Endothelial cell of umbilical vein (primary cell): Measurements from ENCODE around the gene PCID2. TPM values are rescaled to one million over a fixed set of nuclear protein-coding genes. Genes with fewer than 3 reads are reported as not detected.

Source experiments
- BruUV-seq: library from RNA; stranded (reverse); fragments of 400-500 nt; replicated peaks from 2 replicates; lab custom pipeline; 2021; lab: Mats Ljungman, UMichigan
- CTCF ChIA-PET: fragments of 300-600, 350-600 bp; sonication (Branson Sonifier 250); formaldehyde crosslinking; loops from one replicate; lab custom pipeline; 2021; ENCODE audit warnings: antibody characterized with exemption, inconsistent platforms; lab: Charles Lee
- POLR2A ChIA-PET: fragments of 300-600, 350-600 bp; sonication (Branson Sonifier 250); formaldehyde crosslinking; loops from one replicate; lab custom pipeline; 2021; ENCODE audit warnings: antibody characterized with exemption, inconsistent platforms; lab: Charles Lee
- DNase-seq: peaks from one replicate; pipeline ENCODE4 v3.0.0-alpha.2; 2011; ENCODE audit warnings: low read depth, low spot score
- FAIRE-seq: peaks from 2 replicates; lab custom pipeline; 2011; peaks lifted over from hg19 to GRCh38; lab: Jason Lieb, UNC
- H2AFZ ChIP-seq: 2 replicates; pipeline ENCODE4 v1.6.0; 2012; ENCODE audit warnings: low read depth, low read length, control low read depth, inconsistent platforms
- H3K27ac ChIP-seq: 2 replicates; pipeline ENCODE4 v1.5.1; 2011; ENCODE audit warnings: low read depth, mild to moderate bottlenecking, control low read depth, low read length, moderate library complexity; ENCODE audit not compliant: insufficient read depth
- H3K27me3 ChIP-seq, 2 experiments: 2 replicates each; pipeline versions ENCODE4 v1.6.0 to v1.6.1; 2011; ENCODE audit warnings: low read length in 2 of 2, mixed read lengths in 1 of 2; ENCODE audit not compliant: control insufficient read depth in 2 of 2, insufficient read depth in 2 of 2
- H3K36me3 ChIP-seq, 2 experiments: 2 replicates in 1 of 2; 3 replicates in 1 of 2; pipeline ENCODE4 v1.5.1; 2011; ENCODE audit warnings: low read length in 2 of 2, mild to moderate bottlenecking in 1 of 2, moderate library complexity in 1 of 2; ENCODE audit not compliant: control insufficient read depth in 2 of 2, insufficient read depth in 2 of 2; ENCODE audit errors: extremely low read depth in 1 of 2
- H3K4me1 ChIP-seq: 3 replicates; pipeline ENCODE4 v1.5.1; 2011; ENCODE audit warnings: mild to moderate bottlenecking, low read length; ENCODE audit not compliant: control insufficient read depth, insufficient read depth; ENCODE audit errors: extremely low read depth
- H3K4me2 ChIP-seq: 2 replicates; pipeline ENCODE4 v1.6.1; 2011; ENCODE audit warnings: low read length, control low read depth, mixed read lengths; ENCODE audit not compliant: insufficient read depth
- H3K4me3 ChIP-seq, 3 experiments: fragments of 200-600 bp in 1 of 3; sonication (generic), shearing (Covaris generic) in 1 of 3; replicated peaks in 1 of 3; 2 replicates each; pipeline ENCODE4 v1.5.1; 2011 to 2016; ENCODE audit warnings: control low read depth in 3 of 3, low read length in 3 of 3, mild to moderate bottlenecking in 2 of 3, inconsistent platforms in 1 of 3, low read depth in 1 of 3, moderate library complexity in 1 of 3; ENCODE audit not compliant: insufficient read depth in 1 of 3
- H3K79me2 ChIP-seq: 2 replicates; pipeline ENCODE4 v1.6.0; 2012; ENCODE audit warnings: low read length, inconsistent platforms; ENCODE audit not compliant: control insufficient read depth, insufficient read depth
- H3K9ac ChIP-seq: replicated peaks from 2 replicates; pipeline ENCODE3; 2011; ENCODE audit warnings: low read length, control low read depth; ENCODE audit not compliant: insufficient read depth; ENCODE audit errors: extremely low read depth
- H3K9me1 ChIP-seq: replicated peaks from 3 replicates; pipeline ENCODE4 v1.6.0; 2011; ENCODE audit warnings: mild to moderate bottlenecking, low read length; ENCODE audit not compliant: control insufficient read depth, insufficient read depth; ENCODE audit errors: extremely low read depth
- H3K9me3 ChIP-seq: replicated peaks from 2 replicates; pipeline ENCODE4 v1.5.1; 2012; ENCODE audit warnings: low read length, inconsistent platforms; ENCODE audit not compliant: control insufficient read depth, insufficient read depth
- H4K20me1 ChIP-seq: replicated peaks from 2 replicates; pipeline ENCODE3; 2011; ENCODE audit warnings: mild to moderate bottlenecking, low read length; ENCODE audit not compliant: control insufficient read depth, insufficient read depth; ENCODE audit errors: extremely low read depth
- CTCF ChIP-seq, 2 donors: IDR thresholded peaks; 1 replicate in 1 of 2; 2 replicates in 1 of 2; pipeline ENCODE4 v1.5.1; 2011; ENCODE audit warnings: low read length in 2 of 2, mild to moderate bottlenecking in 2 of 2, moderate library complexity in 2 of 2, control low read depth in 1 of 2, inconsistent platforms in 1 of 2, low read depth in 1 of 2; ENCODE audit not compliant: insufficient read depth in 1 of 2; ENCODE audit errors: extremely low read depth in 1 of 2
- EZH2 ChIP-seq: IDR thresholded peaks from 2 replicates; pipeline ENCODE4 v1.6.1; 2012; ENCODE audit warnings: borderline replicate concordance, low read depth, mild to moderate bottlenecking, moderate library complexity, low read length, inconsistent platforms; ENCODE audit not compliant: severe bottlenecking
- FOS ChIP-seq: IDR thresholded peaks from 2 replicates; pipeline ENCODE4 v1.6.1; 2011; ENCODE audit warnings: mild to moderate bottlenecking, low read length, moderate library complexity, borderline replicate concordance; ENCODE audit not compliant: insufficient read depth
- GATA2 ChIP-seq: IDR thresholded peaks from 2 replicates; pipeline ENCODE4 v1.7.0; 2011; ENCODE audit warnings: low read depth, mild to moderate bottlenecking, moderate library complexity, mixed read lengths, low read length; ENCODE audit not compliant: insufficient read length, insufficient read depth
- JUN ChIP-seq: IDR thresholded peaks from 2 replicates; pipeline ENCODE4 v1.6.1; 2011; ENCODE audit warnings: borderline replicate concordance, low read depth; ENCODE audit not compliant: insufficient read length, insufficient read depth
- MAX ChIP-seq: IDR thresholded peaks from 2 replicates; pipeline ENCODE4 v1.6.1; 2011; ENCODE audit not compliant: insufficient read depth, insufficient read length
- MYC ChIP-seq: IDR thresholded peaks from one replicate; pipeline ENCODE4 v1.6.1; 2011; ENCODE audit warnings: mild to moderate bottlenecking, low read depth, low read length
- POLR2A ChIP-seq: IDR thresholded peaks from 2 replicates; pipeline ENCODE4 v1.6.1; 2012; ENCODE audit warnings: low read depth, mild to moderate bottlenecking, control low read depth, low read length
- POLR2AphosphoS5 ChIP-seq: IDR thresholded peaks from 2 replicates; pipeline ENCODE4 v1.6.1; 2012; ENCODE audit warnings: low read depth, mild to moderate bottlenecking, control low read depth, low read length, moderate library complexity; ENCODE audit not compliant: insufficient read depth
- dilution Hi-C: fragments of 300-500 bp; cut with MboI; formaldehyde crosslinking; loops from one replicate; pipeline ENCODE4 v1.15.0; 2019; ENCODE audit warnings: low sequenced_read_pairs; ENCODE audit not compliant: extremely low pct_ligation_motif_present
- intact Hi-C: fragments of 100-400 bp; cut with micrococcal nuclease; formaldehyde crosslinking; loops from one replicate; pipeline ENCODE4 v1.10.0; 2022
- polyA plus RNA-seq, 4 experiments: library from polyadenylated mRNA; depleted of rRNA in 3 of 4; stranded (reverse) in 3 of 4; unstranded in 1 of 4; fragments of >200 nt; gene quantifications; 2 replicates each; pipeline versions ENCODE4 v1.2.1 to v1.2.3, GENCODE V29; 2011 to 2012; ENCODE audit warnings: missing spikeins in 1 of 4
- total RNA-seq: library from RNA; stranded (reverse); gene quantifications from 2 replicates; pipeline ENCODE4 v1.2.3, GENCODE V29; 2021

The PCID2 gene
- total and polyA plus RNA-seq, 2 donors (not counting 3 experiments of a cell fraction or from before 2014, with no cell fraction given), result 52.1 to 55.6 TPM

- POLR2A ChIA-PET, result no interaction called here
- TF ChIP-seq FOS (no peak), EZH2 (no peak), MAX (no peak), JUN (no peak), MYC (no peak), GATA2 (no peak), CTCF (IDR thresholded peaks at IDR 0.05; ENCODE audit: extremely low read depth in 1 of 2, insufficient read depth in 1 of 2, low read depth in 1 of 2, low read length in 2 of 2) (no peak), POLR2A (no peak), POLR2AphosphoS5 (no peak)
- no peak overlapping the region for H3K9ac ChIP-seq
- H3K27me3 ChIP-seq, result no peaks in the 10 kb centered on the region
- no peak overlapping the region for H3K4me3 ChIP-seq
- H3K9me3 ChIP-seq, result no peaks in the 10 kb centered on the region
- DNase-seq (no peak), FAIRE-seq (no peak)
- H3K27ac ChIP-seq, result peak overlapping the region; percentile 29
- intact Hi-C loops (no loop called here), dilution Hi-C loops (no loop called here)
- H3K36me3 ChIP-seq, result peaks cover 16% of the 10 kb centered on the region in 2 experiments
- H2AFZ ChIP-seq, result no peak overlapping the region
- no peak overlapping the region for H3K4me2 ChIP-seq
- H3K79me2 ChIP-seq, result peaks cover 14% of the 10 kb centered on the region
- H3K4me1 ChIP-seq, result peaks cover 31% of the 10 kb centered on the region
- CTCF ChIA-PET, result no interaction called here
- BruUV-seq, result no TSS peak
- no peaks in the 10 kb centered on the region for H3K9me1 ChIP-seq
- no peaks in the 10 kb centered on the region for H4K20me1 ChIP-seq
These were observed 18.3 kb downstream of the PCID2 start for GRCh38 chr13:113190181-113190580.
